Endothelial cell of umbilical vein (primary cell): ENCODE data around the gene ASRGL1. TPM values are rescaled to one million over a fixed set of nuclear protein-coding genes. Genes with fewer than 3 reads are reported as not detected.

ENCODE experiments used
- BruUV-seq: library from RNA; stranded (reverse); fragments of 400-500 nt; replicated peaks from 2 replicates; lab custom pipeline; 2021; lab: Mats Ljungman, UMichigan
- CTCF ChIA-PET: fragments of 300-600, 350-600 bp; sonication (Branson Sonifier 250); formaldehyde crosslinking; loops from one replicate; lab custom pipeline; 2021; ENCODE audit warnings: antibody characterized with exemption, inconsistent platforms; lab: Charles Lee
- POLR2A ChIA-PET: fragments of 300-600, 350-600 bp; sonication (Branson Sonifier 250); formaldehyde crosslinking; loops from one replicate; lab custom pipeline; 2021; ENCODE audit warnings: antibody characterized with exemption, inconsistent platforms; lab: Charles Lee
- DNase-seq: peaks from one replicate; pipeline ENCODE4 v3.0.0-alpha.2; 2011; ENCODE audit warnings: low read depth, low spot score
- FAIRE-seq: peaks from 2 replicates; lab custom pipeline; 2011; peaks lifted over from hg19 to GRCh38; lab: Jason Lieb, UNC
- H2AFZ ChIP-seq: 2 replicates; pipeline ENCODE4 v1.6.0; 2012; ENCODE audit warnings: low read depth, low read length, control low read depth, inconsistent platforms
- H3K27ac ChIP-seq: 2 replicates; pipeline ENCODE4 v1.5.1; 2011; ENCODE audit warnings: low read depth, mild to moderate bottlenecking, control low read depth, low read length, moderate library complexity; ENCODE audit not compliant: insufficient read depth
- H3K27me3 ChIP-seq, 2 experiments: 2 replicates each; pipeline versions ENCODE4 v1.6.0 to v1.6.1; 2011; ENCODE audit warnings: low read length in 2 of 2, mixed read lengths in 1 of 2; ENCODE audit not compliant: control insufficient read depth in 2 of 2, insufficient read depth in 2 of 2
- H3K36me3 ChIP-seq, 2 experiments: 2 replicates in 1 of 2; 3 replicates in 1 of 2; pipeline ENCODE4 v1.5.1; 2011; ENCODE audit warnings: low read length in 2 of 2, mild to moderate bottlenecking in 1 of 2, moderate library complexity in 1 of 2; ENCODE audit not compliant: control insufficient read depth in 2 of 2, insufficient read depth in 2 of 2; ENCODE audit errors: extremely low read depth in 1 of 2
- H3K4me1 ChIP-seq: 3 replicates; pipeline ENCODE4 v1.5.1; 2011; ENCODE audit warnings: mild to moderate bottlenecking, low read length; ENCODE audit not compliant: control insufficient read depth, insufficient read depth; ENCODE audit errors: extremely low read depth
- H3K4me2 ChIP-seq: 2 replicates; pipeline ENCODE4 v1.6.1; 2011; ENCODE audit warnings: low read length, control low read depth, mixed read lengths; ENCODE audit not compliant: insufficient read depth
- H3K4me3 ChIP-seq, 3 experiments: fragments of 200-600 bp in 1 of 3; sonication (generic), shearing (Covaris generic) in 1 of 3; replicated peaks in 1 of 3; 2 replicates each; pipeline ENCODE4 v1.5.1; 2011 to 2016; ENCODE audit warnings: control low read depth in 3 of 3, low read length in 3 of 3, mild to moderate bottlenecking in 2 of 3, inconsistent platforms in 1 of 3, low read depth in 1 of 3, moderate library complexity in 1 of 3; ENCODE audit not compliant: insufficient read depth in 1 of 3
- H3K79me2 ChIP-seq: 2 replicates; pipeline ENCODE4 v1.6.0; 2012; ENCODE audit warnings: low read length, inconsistent platforms; ENCODE audit not compliant: control insufficient read depth, insufficient read depth
- H3K9ac ChIP-seq: replicated peaks from 2 replicates; pipeline ENCODE3; 2011; ENCODE audit warnings: low read length, control low read depth; ENCODE audit not compliant: insufficient read depth; ENCODE audit errors: extremely low read depth
- H3K9me1 ChIP-seq: replicated peaks from 3 replicates; pipeline ENCODE4 v1.6.0; 2011; ENCODE audit warnings: mild to moderate bottlenecking, low read length; ENCODE audit not compliant: control insufficient read depth, insufficient read depth; ENCODE audit errors: extremely low read depth
- H3K9me3 ChIP-seq: replicated peaks from 2 replicates; pipeline ENCODE4 v1.5.1; 2012; ENCODE audit warnings: low read length, inconsistent platforms; ENCODE audit not compliant: control insufficient read depth, insufficient read depth
- H4K20me1 ChIP-seq: replicated peaks from 2 replicates; pipeline ENCODE3; 2011; ENCODE audit warnings: mild to moderate bottlenecking, low read length; ENCODE audit not compliant: control insufficient read depth, insufficient read depth; ENCODE audit errors: extremely low read depth
- EZH2 ChIP-seq: IDR thresholded peaks from 2 replicates; pipeline ENCODE4 v1.6.1; 2012; ENCODE audit warnings: borderline replicate concordance, low read depth, mild to moderate bottlenecking, moderate library complexity, low read length, inconsistent platforms; ENCODE audit not compliant: severe bottlenecking
- FOS ChIP-seq: IDR thresholded peaks from 2 replicates; pipeline ENCODE4 v1.6.1; 2011; ENCODE audit warnings: mild to moderate bottlenecking, low read length, moderate library complexity, borderline replicate concordance; ENCODE audit not compliant: insufficient read depth
- GATA2 ChIP-seq: IDR thresholded peaks from 2 replicates; pipeline ENCODE4 v1.7.0; 2011; ENCODE audit warnings: low read depth, mild to moderate bottlenecking, moderate library complexity, mixed read lengths, low read length; ENCODE audit not compliant: insufficient read length, insufficient read depth
- JUN ChIP-seq: IDR thresholded peaks from 2 replicates; pipeline ENCODE4 v1.6.1; 2011; ENCODE audit warnings: borderline replicate concordance, low read depth; ENCODE audit not compliant: insufficient read length, insufficient read depth
- MYC ChIP-seq: IDR thresholded peaks from one replicate; pipeline ENCODE4 v1.6.1; 2011; ENCODE audit warnings: mild to moderate bottlenecking, low read depth, low read length
- POLR2A ChIP-seq: IDR thresholded peaks from 2 replicates; pipeline ENCODE4 v1.6.1; 2012; ENCODE audit warnings: low read depth, mild to moderate bottlenecking, control low read depth, low read length
- POLR2AphosphoS5 ChIP-seq: IDR thresholded peaks from 2 replicates; pipeline ENCODE4 v1.6.1; 2012; ENCODE audit warnings: low read depth, mild to moderate bottlenecking, control low read depth, low read length, moderate library complexity; ENCODE audit not compliant: insufficient read depth
- dilution Hi-C: fragments of 300-500 bp; cut with MboI; formaldehyde crosslinking; loops from one replicate; pipeline ENCODE4 v1.15.0; 2019; ENCODE audit warnings: low sequenced_read_pairs; ENCODE audit not compliant: extremely low pct_ligation_motif_present
- intact Hi-C: fragments of 100-400 bp; cut with micrococcal nuclease; formaldehyde crosslinking; loops from one replicate; pipeline ENCODE4 v1.10.0; 2022
- polyA plus RNA-seq, 4 experiments: library from polyadenylated mRNA; depleted of rRNA in 3 of 4; stranded (reverse) in 3 of 4; unstranded in 1 of 4; fragments of >200 nt; gene quantifications; 2 replicates each; pipeline versions ENCODE4 v1.2.1 to v1.2.3, GENCODE V29; 2011 to 2012; ENCODE audit warnings: missing spikeins in 1 of 4
- total RNA-seq: library from RNA; stranded (reverse); gene quantifications from 2 replicates; pipeline ENCODE4 v1.2.3, GENCODE V29; 2021
- TF ChIP-seq, protein P1 (sequence below): IDR thresholded peaks from 2 replicates; pipeline ENCODE4 v1.6.1; 2011; ENCODE audit not compliant: insufficient read depth, insufficient read length
- TF ChIP-seq, protein P2 (sequence below), 2 donors: IDR thresholded peaks; 1 replicate in 1 of 2; 2 replicates in 1 of 2; pipeline ENCODE4 v1.5.1; 2011; ENCODE audit warnings: low read length in 2 of 2, mild to moderate bottlenecking in 2 of 2, moderate library complexity in 2 of 2, control low read depth in 1 of 2, inconsistent platforms in 1 of 2, low read depth in 1 of 2; ENCODE audit not compliant: insufficient read depth in 1 of 2; ENCODE audit errors: extremely low read depth in 1 of 2

The ASRGL1 gene
- total and polyA plus RNA-seq, 2 donors (not counting 3 experiments of a cell fraction or from before 2014, with no cell fraction given): 33.1 to 36.0 TPM

DNA sequence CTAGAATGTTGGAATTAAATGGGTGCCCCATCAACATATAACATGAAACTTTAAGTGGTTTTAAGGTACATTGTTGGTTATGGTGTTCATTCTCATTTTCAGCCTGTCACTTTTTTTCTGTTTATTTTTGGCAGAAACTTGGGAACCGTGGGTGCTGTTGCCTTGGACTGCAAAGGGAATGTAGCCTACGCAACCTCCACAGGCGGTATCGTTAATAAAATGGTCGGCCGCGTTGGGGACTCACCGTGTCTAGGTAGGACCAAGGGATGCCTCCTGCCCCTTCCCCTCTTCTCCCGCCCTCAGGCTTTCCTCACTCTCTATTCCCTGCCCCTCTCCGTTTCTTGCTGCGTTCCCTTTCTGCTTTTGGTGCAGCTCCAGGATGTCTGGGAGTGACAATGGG, 51.8 kb downstream of the ASRGL1 start:
- Histone ChIP-seq H3K9me3 (no peaks in the 10 kb centered on the region), H3K4me3 (no peak overlapping the region), H2AFZ (no peak overlapping the region), H3K4me2 (no peak overlapping the region), H3K4me1 (no peaks in the 10 kb centered on the region), H3K9me1 (no peaks in the 10 kb centered on the region), H3K36me3 (no peaks in the 10 kb centered on the region), H4K20me1 (no peaks in the 10 kb centered on the region), H3K27ac (no peak overlapping the region), H3K79me2 (no peaks in the 10 kb centered on the region), H3K9ac (no peak overlapping the region), H3K27me3 (no peaks in the 10 kb centered on the region)
- TF ChIP-seq FOS (no peak), EZH2 (no peak), MYC (no peak), POLR2A (no peak), JUN (no peak), POLR2AphosphoS5 (no peak), GATA2 (no peak)
- TF ChIP-seq, protein P1, sequence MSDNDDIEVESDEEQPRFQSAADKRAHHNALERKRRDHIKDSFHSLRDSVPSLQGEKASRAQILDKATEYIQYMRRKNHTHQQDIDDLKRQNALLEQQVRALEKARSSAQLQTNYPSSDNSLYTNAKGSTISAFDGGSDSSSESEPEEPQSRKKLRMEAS: no peak
- TF ChIP-seq, protein P2, sequence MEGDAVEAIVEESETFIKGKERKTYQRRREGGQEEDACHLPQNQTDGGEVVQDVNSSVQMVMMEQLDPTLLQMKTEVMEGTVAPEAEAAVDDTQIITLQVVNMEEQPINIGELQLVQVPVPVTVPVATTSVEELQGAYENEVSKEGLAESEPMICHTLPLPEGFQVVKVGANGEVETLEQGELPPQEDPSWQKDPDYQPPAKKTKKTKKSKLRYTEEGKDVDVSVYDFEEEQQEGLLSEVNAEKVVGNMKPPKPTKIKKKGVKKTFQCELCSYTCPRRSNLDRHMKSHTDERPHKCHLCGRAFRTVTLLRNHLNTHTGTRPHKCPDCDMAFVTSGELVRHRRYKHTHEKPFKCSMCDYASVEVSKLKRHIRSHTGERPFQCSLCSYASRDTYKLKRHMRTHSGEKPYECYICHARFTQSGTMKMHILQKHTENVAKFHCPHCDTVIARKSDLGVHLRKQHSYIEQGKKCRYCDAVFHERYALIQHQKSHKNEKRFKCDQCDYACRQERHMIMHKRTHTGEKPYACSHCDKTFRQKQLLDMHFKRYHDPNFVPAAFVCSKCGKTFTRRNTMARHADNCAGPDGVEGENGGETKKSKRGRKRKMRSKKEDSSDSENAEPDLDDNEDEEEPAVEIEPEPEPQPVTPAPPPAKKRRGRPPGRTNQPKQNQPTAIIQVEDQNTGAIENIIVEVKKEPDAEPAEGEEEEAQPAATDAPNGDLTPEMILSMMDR (IDR thresholded peaks at IDR 0.05; ENCODE audit: extremely low read depth in 1 of 2, insufficient read depth in 1 of 2, low read depth in 1 of 2, low read length in 2 of 2): no peak
- no TSS peak for BruUV-seq
- dilution Hi-C loops: no loop called here
- intact Hi-C loops: no loop called here
- POLR2A ChIA-PET: no interaction called here
- DNase-seq (no peak), FAIRE-seq (no peak)
- CTCF ChIA-PET: interaction anchor here (2.1 to 2.3 kb wide), 2 partner anchors 36 to 154 kb away, joined by 7 to 8 read pairs; no protein-coding TSS in a partner anchor
